Activated gamma-delta T cell (primary cell): Measurements from ENCODE around the gene ILRUN.
"Not testable (repeated sequence)": the region's sequence is repeated elsewhere in the genome, so short reads cannot be mapped to it uniquely, and the experiment has no call there.

ENCODE experiments used
- DNase-seq: peaks from one replicate; lab custom pipeline; 2025; lab: John Stamatoyannopoulos, UW

ILRUN gene

DNA sequence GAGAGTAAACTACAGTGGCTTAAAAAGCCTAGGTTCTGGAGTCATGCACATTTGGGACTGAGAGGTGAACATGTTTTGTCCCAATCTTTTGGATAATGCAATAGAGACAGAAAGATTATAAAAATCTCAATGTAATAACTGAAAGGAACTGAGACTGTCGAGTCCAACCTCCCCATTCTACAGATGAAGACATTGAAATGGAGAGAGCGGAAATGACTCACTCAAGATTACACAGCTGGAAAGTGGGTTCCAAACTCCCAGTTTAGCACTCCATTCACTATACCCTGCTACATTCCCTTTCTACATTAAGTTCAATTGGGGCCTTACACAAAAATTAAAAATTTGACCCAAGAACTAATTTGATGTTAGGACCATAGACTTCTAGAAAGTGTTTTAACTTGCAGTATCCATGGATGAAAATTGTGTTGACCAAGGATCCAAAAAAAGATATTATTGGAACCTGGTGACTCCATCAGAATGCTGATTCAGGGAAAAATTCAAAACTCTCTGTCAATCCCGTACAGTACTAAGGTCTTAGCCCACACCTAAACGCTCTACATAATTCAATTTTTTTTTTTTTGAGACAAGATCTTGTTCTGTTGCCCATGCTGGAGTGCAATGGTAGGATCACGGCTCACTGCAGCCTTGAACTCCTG, 1.5 kb upstream of the ILRUN start:
- DNase-seq, result no peak

DNA sequence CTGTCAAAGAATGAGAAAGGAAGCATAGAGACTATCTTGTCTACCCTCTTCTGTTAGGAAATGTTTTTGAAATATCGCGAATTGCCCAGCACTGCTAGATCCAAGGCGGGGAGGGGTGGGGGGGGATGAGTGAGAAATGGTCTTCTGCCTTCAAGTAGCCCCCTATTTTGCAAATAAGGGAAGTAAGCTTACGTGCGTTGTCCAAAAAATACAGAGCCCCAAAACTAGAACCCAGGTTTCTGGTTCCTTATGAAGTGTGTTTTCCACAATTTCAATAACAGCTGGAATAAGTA, 923 bp upstream of the ILRUN start:
- DNase-seq, result no peak

DNA sequence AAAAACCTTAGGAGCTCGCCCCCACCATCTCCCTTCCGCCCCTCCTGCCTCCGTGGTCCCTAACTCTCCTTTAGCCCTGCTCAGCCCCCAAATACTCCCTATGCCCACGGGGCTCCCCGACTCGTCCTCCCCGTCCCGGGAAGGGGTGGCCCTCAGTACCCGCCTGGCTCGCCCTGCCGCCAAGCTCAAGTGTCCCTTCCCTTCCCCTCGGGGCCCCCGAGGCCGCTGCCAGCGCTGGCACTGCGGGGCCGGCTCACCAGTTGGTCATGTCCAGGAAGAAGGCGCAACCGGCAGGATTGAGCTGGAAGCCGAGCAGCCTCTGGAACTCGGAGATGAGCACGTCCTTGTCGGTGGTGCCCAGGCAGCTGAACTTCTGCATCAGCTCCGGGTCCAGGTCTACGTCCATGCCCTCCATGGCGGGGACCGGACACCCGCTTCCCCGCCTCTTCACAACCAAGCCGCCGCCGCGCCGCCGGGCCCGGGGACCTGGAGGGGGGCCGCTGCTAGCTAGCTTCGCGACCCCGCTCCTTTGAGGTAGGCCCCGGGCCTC, 303 bp downstream of the ILRUN start:
- DNase-seq, result peak; percentile 38

DNA sequence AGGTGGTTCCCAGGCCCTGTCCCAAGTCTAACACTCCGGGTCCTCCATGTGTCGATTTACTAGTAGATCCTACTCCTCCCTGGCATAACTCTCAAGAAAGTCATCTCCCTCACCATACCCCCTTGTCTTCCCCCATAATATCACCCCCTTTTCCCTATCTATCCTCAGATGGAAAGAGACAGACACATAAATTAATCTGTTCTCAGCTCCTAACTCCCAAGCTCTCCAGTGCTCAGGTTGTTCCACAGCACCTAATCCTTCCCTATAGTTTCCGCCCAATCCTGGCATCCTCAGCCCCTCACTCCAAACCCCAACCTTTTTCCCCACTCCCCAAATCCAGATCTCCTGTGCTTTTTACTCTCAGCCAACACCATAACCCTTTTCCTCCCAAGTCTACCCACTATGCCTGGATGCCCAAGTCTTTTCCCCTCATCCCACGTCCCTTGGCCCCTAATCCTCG, 808 bp downstream of the ILRUN start:
- DNase-seq, result no peak

DNA sequence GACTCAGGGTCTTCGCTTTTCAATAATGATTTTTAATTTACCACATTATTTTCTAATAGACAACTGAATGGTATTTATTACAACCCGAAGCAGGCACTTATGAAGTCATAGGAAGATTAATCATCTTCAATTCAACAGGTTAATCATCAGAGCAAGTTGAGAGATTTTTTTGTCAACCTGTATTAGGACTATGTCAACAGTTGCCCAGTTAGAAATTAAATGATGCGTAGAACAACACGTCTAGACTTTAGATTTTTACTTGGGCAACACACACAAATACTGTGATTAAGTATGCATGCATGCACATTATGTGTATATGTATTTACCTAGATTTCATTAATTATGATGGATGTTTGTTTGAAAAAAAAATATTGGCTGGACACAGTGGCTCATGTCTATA, 4.3 kb downstream of the ILRUN start:
- no peak for DNase-seq

DNA sequence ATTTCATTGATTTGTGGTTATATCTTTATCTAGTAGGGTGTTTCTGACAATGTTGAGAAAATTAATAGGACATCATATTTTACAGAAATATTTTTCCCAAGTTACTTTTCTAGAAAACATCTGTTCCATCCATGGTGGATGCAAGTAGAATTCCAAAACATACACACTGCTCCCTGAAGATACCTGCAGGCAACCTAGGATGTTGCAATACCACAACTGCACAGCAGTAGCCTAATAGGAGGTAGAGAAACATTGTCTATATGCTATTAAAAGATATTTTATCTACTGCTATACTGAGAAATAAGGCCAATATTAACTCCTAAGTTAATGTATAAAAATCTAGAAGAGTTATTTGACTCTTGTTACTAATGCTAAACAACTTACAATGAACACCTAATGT, 6.8 kb downstream of the ILRUN start:
- DNase-seq, result no peak

DNA sequence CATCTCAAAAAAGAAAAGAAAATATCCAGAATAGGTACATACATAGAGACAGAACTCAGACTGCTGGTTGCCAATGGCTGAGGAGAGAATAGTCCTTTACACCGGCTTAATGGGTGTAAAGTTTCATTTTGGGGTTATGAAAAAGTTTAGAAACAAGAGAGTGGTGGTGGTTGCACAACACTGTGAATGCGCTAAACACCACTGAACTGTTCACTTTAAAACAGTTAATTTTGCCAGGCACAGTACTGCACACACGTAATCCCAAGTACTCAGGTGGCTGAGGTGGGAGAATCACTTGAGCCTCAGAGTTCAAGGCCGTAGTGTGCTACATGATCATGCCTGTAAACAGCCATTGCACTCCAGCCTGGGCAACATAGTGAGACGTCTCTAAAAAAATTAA, 7.6 kb downstream of the ILRUN start:
- no peak for DNase-seq

DNA sequence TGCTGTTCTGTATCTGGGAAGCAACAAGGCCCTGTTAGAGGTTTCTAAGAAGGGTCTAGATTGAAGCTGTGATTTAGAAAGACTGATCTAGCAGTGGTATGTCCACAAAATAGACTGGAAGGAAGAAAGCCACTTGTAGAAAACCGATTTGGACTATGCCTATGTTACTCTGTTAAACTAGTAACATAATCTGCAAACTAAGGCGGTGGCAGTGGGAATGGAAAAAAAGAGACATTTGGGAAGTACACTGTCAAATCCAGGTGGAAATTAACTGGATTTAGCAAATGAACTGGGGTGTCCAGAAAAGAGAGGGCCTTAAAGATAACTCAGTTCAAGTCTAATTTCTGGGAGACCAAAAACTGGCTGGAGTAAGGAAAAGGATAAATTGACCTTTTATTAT, 11.6 kb downstream of the ILRUN start:
- DNase-seq, result no peak

DNA sequence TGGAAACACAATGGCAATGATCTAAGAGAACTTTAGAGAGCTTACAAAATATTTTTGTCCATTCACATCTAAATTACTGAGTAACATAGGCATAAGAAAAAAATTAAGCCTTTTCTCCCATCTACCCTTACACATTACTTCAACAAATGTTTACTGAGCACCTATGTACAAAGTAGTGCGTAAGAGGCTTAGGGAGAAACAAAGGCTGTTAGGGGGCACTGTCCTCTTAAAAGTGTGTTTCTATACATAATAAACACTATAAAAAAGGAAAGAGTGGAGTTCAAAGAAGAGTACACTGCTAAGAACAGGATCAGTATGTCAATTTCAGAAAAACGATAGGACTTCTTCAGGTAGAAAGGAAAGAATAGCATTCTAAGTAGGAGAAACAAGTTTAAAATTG, 12.2 kb downstream of the ILRUN start:
- no peak for DNase-seq

DNA sequence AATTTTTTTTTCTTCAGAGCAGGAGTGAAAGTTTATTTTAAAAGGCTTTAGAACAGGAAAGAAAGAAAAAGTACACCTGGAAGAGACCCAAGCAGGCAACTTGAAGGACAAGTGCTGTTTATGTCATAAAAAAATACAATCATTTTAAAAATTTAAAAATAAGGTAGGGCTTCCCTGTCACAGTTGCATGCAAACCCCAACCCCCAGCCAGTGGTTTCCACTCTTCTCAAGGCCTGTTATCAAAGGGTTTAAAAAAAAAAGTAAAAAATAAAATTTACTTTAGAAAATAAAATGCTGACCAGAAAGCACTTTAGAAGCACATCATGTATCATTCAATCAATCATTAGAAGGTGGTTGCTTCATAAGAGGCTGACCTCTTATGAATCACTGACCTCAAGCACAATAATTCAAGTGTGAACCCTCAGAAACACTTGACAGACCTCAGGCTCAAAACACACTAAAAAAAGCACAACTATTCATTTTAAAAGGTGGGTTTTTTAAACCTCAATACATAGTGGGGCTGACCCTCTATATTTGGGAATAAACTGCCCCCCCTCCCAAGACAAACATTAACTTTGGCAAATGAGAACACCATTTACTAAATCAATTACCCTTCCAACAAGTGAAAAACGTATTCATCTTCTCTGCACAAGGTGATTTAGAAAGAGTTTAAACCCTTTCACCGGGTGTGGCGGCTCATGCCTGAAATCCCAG, 15.6 kb downstream of the ILRUN start:
- no peak for DNase-seq

DNA sequence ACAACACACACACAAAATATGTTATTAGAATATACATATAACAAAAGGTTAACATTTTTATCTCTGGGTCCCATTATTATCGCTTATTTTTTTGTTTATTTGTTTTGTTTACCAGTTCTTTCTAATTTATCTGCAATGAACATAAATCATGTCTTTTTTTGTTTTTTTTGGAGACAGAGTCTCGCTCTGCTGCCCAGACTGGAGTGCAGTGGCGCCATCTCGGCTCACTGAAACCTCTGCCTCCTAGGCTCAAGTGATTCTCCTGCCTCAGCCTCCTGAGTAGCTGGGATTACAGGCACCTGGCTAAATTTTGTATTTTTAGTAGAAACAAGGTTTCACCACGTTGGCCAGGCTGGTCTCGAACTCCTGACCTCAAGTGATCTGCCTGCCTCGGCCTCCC, 16.3 kb downstream of the ILRUN start:
- DNase-seq, result not testable (repeated sequence)

DNA sequence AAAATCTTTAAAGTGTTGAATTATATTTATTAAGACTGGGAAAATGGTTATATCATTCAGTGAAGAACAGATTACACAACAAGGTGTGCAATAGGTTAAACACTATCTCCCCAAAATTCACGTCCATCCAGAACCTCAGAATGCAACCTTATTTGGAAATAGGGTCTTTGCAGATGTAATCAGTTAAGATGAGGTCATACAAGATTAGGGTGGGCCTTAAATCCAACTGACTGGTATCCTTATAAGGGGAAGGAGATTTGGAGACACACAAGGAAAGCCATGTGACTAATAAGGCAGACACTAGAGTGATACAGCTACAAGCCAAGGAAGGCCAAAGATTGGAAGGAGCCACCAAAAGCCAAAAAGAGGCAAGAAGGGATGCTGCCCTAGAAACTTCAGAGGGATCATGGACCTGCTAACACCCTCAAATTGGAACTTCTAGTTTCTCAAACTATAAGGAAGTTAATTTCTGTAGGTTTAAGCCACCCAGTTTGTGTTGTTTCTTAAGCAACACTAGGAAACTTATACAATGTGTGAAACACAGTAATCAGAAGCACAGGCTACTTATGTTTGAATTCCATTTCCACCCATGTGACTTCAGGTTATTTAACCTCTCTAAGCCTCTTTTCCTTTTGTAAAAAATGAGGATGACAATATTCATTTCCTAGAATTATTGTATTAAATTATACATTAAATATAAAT, 16.9 kb downstream of the ILRUN start:
- no peak for DNase-seq

DNA sequence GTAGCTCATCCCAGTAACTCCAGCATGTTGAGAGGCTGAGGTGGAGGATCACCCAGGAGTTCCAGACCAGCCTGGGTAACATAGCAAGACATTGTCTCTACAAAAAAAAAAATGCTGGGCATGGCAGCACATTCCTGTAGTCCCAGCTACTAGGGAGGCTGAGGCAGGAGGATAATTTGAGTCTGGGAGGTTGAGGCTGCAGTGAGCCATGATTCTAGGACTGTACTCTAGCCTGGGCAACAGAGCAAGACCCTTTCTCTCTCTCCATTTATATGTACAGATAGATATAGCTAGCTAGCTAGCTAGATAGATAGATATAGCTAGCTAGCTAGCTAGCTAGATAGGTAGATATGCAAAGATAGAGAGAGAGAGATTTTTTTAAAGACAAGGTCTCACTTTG, 20.4 kb downstream of the ILRUN start:
- no peak for DNase-seq

DNA sequence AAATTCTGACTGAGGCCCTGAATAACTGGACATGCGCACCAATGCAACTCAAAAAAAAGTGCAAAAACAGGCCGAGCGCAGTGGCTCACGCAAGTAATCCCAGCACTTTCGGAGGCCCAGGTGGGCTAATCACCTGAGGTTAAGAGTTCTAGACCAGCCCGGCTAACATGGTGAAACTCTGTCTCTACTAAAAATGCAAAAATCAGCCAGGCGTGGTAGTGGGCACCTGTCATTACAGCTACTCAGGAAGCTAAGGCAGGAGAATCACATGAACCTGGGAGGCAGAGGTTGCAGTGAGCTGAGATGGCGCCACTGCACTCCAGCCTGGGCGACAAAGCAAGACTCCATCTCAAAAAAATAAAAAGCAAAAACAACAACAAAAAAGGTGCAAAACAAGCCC, 21.6 kb downstream of the ILRUN start:
- not testable (repeated sequence) for DNase-seq

DNA sequence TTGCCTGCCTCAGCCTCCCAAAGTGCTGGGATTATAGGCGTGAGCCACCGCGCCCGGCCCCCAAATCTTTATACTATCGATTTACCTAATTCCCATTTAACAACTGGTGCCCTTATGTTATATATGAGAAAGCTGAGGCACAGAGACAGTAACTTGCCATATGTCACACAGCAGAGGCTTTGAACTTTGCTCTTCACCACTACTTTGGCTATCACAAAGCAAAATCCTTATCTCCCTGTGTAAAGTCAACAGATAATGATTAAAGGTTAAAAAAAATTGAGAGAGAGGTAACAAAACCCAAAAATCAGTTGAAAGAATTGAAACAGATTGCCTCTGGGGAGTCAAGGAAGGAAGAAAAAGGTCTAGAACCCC, 22.3 kb downstream of the ILRUN start:
- no peak for DNase-seq

DNA sequence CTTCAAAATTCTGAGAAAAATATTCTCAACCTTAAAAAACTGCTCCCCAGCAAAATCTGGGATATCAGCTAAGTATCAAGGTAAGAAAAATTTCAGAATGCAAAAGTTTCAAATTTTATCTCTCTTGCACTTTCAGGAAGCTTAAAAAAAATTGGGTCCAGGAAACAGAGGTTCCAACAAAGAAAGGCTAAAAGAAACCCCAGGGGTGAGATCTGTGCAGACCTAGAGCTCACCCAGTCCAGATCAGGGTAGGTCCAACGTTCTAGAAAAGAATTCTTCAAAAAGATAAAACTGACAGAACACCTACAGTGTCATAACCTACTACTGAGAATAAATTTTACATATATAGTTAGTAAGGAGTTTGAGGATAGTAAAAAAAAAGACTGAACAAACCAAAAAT, 23.5 kb downstream of the ILRUN start:
- DNase-seq, result no peak

DNA sequence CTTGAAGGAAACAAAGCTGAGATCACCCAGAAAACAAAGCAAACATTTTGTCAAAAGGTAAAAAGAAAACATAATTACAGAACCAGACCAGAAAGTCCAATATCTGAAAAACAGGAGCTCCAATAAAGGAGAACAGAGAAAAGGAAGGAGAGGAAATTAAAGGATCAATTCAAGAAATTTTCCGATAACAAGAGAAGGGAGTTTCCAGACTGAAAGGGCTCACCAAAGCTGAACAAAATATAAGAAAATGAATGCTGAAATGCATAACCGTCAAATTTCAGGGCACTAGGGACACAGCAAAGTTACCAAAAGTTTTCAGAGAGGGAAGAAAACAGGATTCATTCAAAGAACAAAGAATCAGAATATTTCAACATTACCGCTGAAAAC, 23.9 kb downstream of the ILRUN start:
- DNase-seq, result no peak

DNA sequence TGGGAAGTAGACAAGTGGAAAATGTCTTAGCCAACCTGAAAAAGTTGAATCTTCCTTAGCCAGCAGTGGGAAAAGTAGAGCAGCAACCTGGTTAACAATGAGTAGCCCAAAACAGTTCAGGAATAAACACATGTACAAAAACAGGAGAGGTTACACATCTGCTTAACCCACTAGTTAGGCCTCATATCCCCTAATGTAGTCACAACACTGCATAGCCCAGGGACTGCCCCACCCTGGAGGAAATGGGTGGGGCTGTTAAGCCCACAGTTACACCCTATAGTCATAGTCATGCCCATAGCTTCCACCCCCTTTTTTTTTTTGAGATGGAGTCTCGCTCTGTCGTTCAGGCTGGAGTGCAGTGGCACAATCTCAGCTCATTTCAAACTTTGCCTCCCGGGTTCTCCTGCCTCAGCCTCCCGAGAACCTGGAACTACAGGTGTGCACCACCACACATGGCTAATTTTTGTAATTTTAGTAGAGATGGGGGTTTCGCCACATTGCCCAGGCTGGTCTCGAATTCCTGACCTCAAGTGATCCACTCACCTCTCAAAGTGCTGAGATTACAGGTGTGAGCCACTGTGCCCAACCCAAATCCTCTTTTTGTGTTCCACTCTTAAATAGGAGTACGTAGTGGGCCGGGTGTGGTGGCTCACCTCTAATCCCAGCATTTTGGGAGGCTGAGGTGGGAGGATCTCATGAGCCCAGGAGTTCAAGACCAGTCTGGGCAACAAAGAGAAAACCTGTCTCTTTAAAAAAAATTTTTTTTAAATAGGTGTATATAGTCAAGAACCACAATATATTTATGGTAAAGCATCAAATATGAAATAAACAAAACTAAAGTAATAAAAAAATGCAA, 24.5 kb downstream of the ILRUN start:
- no peak for DNase-seq

DNA sequence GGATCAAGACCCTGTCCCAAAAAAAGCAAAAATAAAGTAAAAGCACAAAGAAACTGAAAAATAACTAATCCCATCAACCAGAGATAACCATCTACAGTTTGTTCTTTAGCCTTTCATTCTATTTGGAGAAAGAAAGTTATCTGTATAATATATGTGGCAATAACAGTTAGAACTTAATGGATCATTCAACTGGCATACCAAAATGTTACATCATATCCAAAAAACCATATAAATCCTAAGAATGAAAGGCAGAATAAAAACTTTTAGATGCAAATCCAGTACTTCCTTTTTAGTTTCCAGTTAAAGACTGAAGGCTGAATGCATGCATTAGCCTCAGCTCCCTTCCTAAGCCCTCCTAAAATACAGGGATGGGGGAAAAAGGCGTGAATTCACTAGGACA, 25.2 kb downstream of the ILRUN start:
- DNase-seq, result no peak

DNA sequence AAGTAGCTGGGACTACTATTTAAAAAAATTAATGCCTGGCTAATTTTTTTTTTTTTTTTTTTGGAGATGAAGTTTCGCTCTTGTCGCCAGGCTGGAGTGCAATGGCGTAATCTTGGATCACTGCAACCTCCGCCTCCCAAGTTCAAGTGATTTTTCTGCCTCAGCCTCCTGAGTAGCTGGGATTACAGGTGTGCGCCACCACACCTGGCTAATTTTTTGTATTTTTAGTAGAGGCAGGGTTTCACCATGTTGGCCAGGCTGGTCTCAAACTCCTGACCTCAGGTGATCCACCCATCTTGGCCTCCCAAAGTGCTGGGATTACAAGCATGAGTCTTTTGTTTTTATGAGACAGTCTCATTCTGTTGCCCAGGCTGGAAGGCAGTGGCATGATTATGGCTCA, 27.8 kb downstream of the ILRUN start:
- DNase-seq, result not testable (repeated sequence)

DNA sequence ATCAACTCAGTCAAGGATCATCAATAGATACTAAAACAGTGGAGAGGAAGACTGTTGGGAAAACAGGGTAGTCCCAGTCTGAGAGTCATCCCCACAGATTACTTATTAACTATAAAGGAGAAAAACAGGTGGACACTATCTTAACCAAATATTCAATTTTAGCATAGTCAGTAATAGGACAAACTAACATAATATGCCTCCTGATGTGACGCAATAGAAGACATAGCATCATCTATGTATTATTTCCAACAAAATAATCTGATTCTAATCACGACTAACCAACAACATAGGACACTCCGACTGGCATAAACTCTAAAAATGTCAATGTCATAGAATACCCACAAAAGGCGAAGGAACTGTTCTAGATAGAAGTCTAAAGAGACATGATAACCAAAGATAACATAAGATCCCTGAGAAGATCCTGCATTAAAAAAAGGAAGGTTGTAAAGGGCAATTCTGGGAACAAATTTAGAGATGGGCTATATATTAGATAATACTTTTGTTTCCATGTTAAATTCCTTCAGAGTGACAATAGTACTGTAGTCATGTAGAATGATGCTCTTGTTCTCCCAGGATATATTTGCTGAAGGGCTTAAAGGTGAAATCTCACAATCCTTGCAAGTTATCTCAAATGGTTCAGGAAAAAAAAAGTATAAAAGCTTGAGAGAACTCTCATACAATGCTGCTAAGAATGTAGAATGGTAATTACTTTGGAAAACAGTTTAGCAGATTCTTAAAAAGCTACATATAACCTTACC, 28.9 kb downstream of the ILRUN start:
- DNase-seq, result no peak

DNA sequence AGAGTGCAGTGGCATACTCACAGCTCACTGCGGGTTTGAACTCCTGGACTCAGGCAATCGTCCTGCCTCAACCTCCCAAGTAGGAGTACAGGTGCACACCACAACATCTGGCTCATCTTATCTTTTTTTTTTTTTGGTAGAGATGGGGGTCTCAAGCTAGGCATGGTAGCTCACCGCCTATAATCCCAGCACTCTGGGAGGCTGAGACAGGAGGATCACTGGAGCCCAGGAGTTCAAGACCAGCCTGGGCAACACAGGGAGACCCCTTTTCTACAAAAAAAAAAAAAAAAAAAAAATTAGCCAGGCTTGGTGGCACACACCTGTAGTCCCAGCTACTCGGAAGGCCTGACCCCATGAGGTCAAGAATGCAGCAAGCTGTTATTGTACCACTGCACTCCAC, 31.5 kb downstream of the ILRUN start:
- DNase-seq, result no peak
